Spleen (tissue), 11 donors: ENCODE results near the gene NFIB. TPM values are rescaled to one million over a fixed set of nuclear protein-coding genes. Genes with fewer than 3 reads are reported as not detected.
A peak's percentile ranks its signal among the peaks of the same experiment; 100 is the strongest.

Experiments
- DNase-seq: peaks from one replicate; pipeline ENCODE4 v3.0.0-alpha.2; 2020
- H3K27ac ChIP-seq, 8 donors: fragments of 200-600 bp; sonication (generic) in 7 of 8; 1 replicate in 4 of 8; 2 replicates in 4 of 8; pipeline versions ENCODE4 v1.5.0 to v1.8.0; 2016 to 2021; ENCODE audit warnings: inconsistent platforms in 4 of 8, mild to moderate bottlenecking in 4 of 8, moderate library complexity in 1 of 8
- H3K27me3 ChIP-seq, 7 donors: fragments of 200-600 bp; sonication (generic) in 6 of 7; replicated peaks in 1 of 7; 1 replicate in 4 of 7; 2 replicates in 3 of 7; pipeline versions ENCODE4 v1.5.0 to v1.8.0; 2016 to 2021; ENCODE audit warnings: inconsistent platforms in 3 of 7, mild to moderate bottlenecking in 1 of 7
- H3K36me3 ChIP-seq, 6 donors: fragments of 200-600 bp; sonication (generic) in 5 of 6; 1 replicate in 4 of 6; 2 replicates in 2 of 6; pipeline versions ENCODE4 v1.5.0 to v1.8.0; 2016 to 2021; ENCODE audit warnings: inconsistent platforms in 2 of 6
- H3K4me1 ChIP-seq, 6 donors: fragments of 200-600 bp; sonication (generic) in 5 of 6; 1 replicate in 3 of 6; 2 replicates in 3 of 6; pipeline versions ENCODE4 v1.5.0 to v1.8.0; 2016 to 2021; ENCODE audit warnings: inconsistent platforms in 3 of 6
- H3K4me3 ChIP-seq, 8 donors: fragments of 200-600 bp; sonication (generic) in 7 of 8; 1 replicate in 4 of 8; 2 replicates in 4 of 8; pipeline versions ENCODE4 v1.5.0 to v1.8.0; 2016 to 2021; ENCODE audit warnings: inconsistent platforms in 4 of 8, mild to moderate bottlenecking in 4 of 8, moderate library complexity in 2 of 8
- H3K9me3 ChIP-seq, 8 donors: fragments of 200-600 bp; sonication (generic) in 7 of 8; 1 replicate in 4 of 8; 2 replicates in 4 of 8; pipeline versions ENCODE4 v1.5.0 to v1.8.0; 2016 to 2021; ENCODE audit warnings: inconsistent platforms in 4 of 8
- CTCF ChIP-seq, 11 experiments: fragments of 200-600 bp in 7 of 11; fragments of 450-650 bp in 4 of 11; sonication (generic) in 4 of 11; IDR thresholded peaks in 8 of 11; conservative IDR thresholded peaks in 3 of 11; 1 replicate in 7 of 11; 2 replicates in 4 of 11; pipeline versions ENCODE4 v1.4.0 to v1.8.0; 2016 to 2021; ENCODE audit warnings: antibody characterized with exemption in 11 of 11, inconsistent platforms in 4 of 11, mild to moderate bottlenecking in 1 of 11
- POLR2A ChIP-seq, 3 donors: fragments of 450-650 bp; IDR thresholded peaks; one replicate each; pipeline ENCODE4 v1.5.1; 2017; ENCODE audit warnings: antibody characterized with exemption in 3 of 3, mild to moderate bottlenecking in 1 of 3
- POLR2AphosphoS5 ChIP-seq, 3 donors: sonication (generic); formaldehyde crosslinking; IDR thresholded peaks; one replicate each; pipeline ENCODE4 v1.5.1; 2017; ENCODE audit warnings: antibody characterized with exemption in 3 of 3
- WGBS, 5 donors: extraction: QIAGEN DNeasy Blood & Tissue Kit in 3 of 5; methylation state at CpG; one replicate each; pipeline versions ENCODE4 v1.1.5 to v1.1.7; 2013 to 2018; 5-methylcytosine and 5-hydroxymethylcytosine counted together
- intact Hi-C: fragments of 100-400 bp; cut with DNase I; formaldehyde crosslinking; loops from one replicate; pipeline ENCODE4 v1.15.0; 2023; ENCODE audit warnings: low total_unique reads
- polyA plus RNA-seq, 3 donors: library from polyadenylated mRNA; stranded (reverse); fragments of 200-250 nt; gene quantifications; one replicate each; pipeline ENCODE4 v1.2.1, GENCODE V29; 2013
- total RNA-seq, 7 donors: library from RNA; depleted of rRNA in 3 of 7; stranded (reverse); fragments of >200 nt in 3 of 7; fragmentation: NEBNext Ultra II Directional in 4 of 7; extraction: Animal tissue kit (Norgen Biotek cat#: 25700) in 4 of 7; gene quantifications; one replicate each; pipeline versions ENCODE4 v1.1.0 to v1.2.1, GENCODE V29; 2016 to 2021
- donor health status: healthy with polysubstance abuse.
- donor health status: DM: no; HTN: no; CAD: no; lungs with moderate emphysema.
- donor health status: DM: no; HTN: no; CAD: no.
- donor health status: Bipolar disorder and iron deficiency.
- donor health status: healthy.
- donor health status: DM: no; HTN: no; CAD: no.
- donor health status: DM: yes; HTN: yes; CAD: no.

The NFIB gene
- total and polyA plus RNA-seq, 10 donors: 3.6 to 96.8 (median 48.4) TPM

GRCh38 chr9:14213504-14213903 is 100.4 kb downstream of the NFIB start:
- WGBS, 5 donors: 67 to 85% (median 73%) methylated on average over 2 of the region's 2 CpGs
- no peak overlapping the region for H3K4me3 ChIP-seq
- DNase-seq: no peak
- peak overlapping the region in 1 of 8 donors; percentile 13 for H3K27ac ChIP-seq
- H3K9me3 ChIP-seq: no peaks in the 10 kb centered on the region
- TF ChIP-seq CTCF (IDR thresholded peaks at IDR 0.05 in 8 of 11, conservative IDR thresholded peaks at IDR 0.05 in 3 of 11): no peak
- no peaks in the 10 kb centered on the region for H3K27me3 ChIP-seq
- no peaks in the 10 kb centered on the region for H3K36me3 ChIP-seq
- intact Hi-C loops: no loop called here
- no peaks in the 10 kb centered on the region for H3K4me1 ChIP-seq

- DNase-seq: no peak
- no peaks in the 10 kb centered on the region for H3K27me3 ChIP-seq
- H3K36me3 ChIP-seq: no peaks in the 10 kb centered on the region
- H3K9me3 ChIP-seq: no peaks in the 10 kb centered on the region
- intact Hi-C loops: no loop called here
- H3K27ac ChIP-seq: peak overlapping the region in 1 of 8 donors; percentile 13
- H3K4me1 ChIP-seq: no peaks in the 10 kb centered on the region
- WGBS, 5 donors: 70 to 85% (median 77%) methylated on average over 5 of the region's 5 CpGs
- H3K4me3 ChIP-seq: no peak overlapping the region
- TF ChIP-seq POLR2AphosphoS5 (IDR thresholded peaks at IDR 0.05): no peak
- no peak for TF ChIP-seq CTCF (IDR thresholded peaks at IDR 0.05 in 8 of 11, conservative IDR thresholded peaks at IDR 0.05 in 3 of 11)
- no peak for TF ChIP-seq POLR2A (IDR thresholded peaks at IDR 0.05)
Measured at GRCh38 chr9:14212697-14213420, 101.1 kb downstream of the NFIB start.

GRCh38 chr9:14212077-14212476 is 101.9 kb downstream of the NFIB start:
- Histone ChIP-seq H3K9me3 (no peaks in the 10 kb centered on the region), H3K4me3 (no peak overlapping the region), H3K27ac (no peak overlapping the region), H3K4me1 (no peaks in the 10 kb centered on the region), H3K27me3 (no peaks in the 10 kb centered on the region), H3K36me3 (no peaks in the 10 kb centered on the region)
- WGBS, 5 donors: 78 to 86% (median 81%) methylated on average over 1 of the region's 1 CpG
- intact Hi-C loops: no loop called here
- DNase-seq: no peak
- TF ChIP-seq POLR2AphosphoS5 (IDR thresholded peaks at IDR 0.05) (no peak), POLR2A (IDR thresholded peaks at IDR 0.05) (no peak), CTCF (IDR thresholded peaks at IDR 0.05 in 8 of 11, conservative IDR thresholded peaks at IDR 0.05 in 3 of 11) (no peak)

- no peaks in the 10 kb centered on the region for H3K36me3 ChIP-seq
- no peaks in the 10 kb centered on the region for H3K27me3 ChIP-seq
- no peak for TF ChIP-seq CTCF (IDR thresholded peaks at IDR 0.05 in 8 of 11, conservative IDR thresholded peaks at IDR 0.05 in 3 of 11)
- TF ChIP-seq POLR2AphosphoS5 (IDR thresholded peaks at IDR 0.05): no peak
- TF ChIP-seq POLR2A (IDR thresholded peaks at IDR 0.05): no peak
- no peaks in the 10 kb centered on the region for H3K4me1 ChIP-seq
- H3K9me3 ChIP-seq: no peaks in the 10 kb centered on the region
- no peak overlapping the region for H3K4me3 ChIP-seq
- no peak for DNase-seq
- intact Hi-C loops: no loop called here
- no peak overlapping the region for H3K27ac ChIP-seq
- 55 to 78% (median 70%) methylated on average over 6 of the region's 6 CpGs for WGBS, 5 donors
Measured at GRCh38 chr9:14211564-14211963, 102.4 kb downstream of the NFIB start.
